ENCODE data around the gene ATG5.

- TF ChIP-seq HNRNPLL (IDR thresholded peaks at IDR 0.05; ENCODE audit: low read depth, low read length, poor library complexity, severe bottlenecking) (no peak), MAFK (IDR thresholded peaks at IDR 0.05; ENCODE audit: low read length) (no peak), U2AF1 (optimal IDR thresholded peaks at IDR 0.05; ENCODE audit: low read depth, low read length) (no peak), ZNF124 (CRISPR knock-in tag; IDR thresholded peaks at IDR 0.05) (no peak), MXI1 (IDR thresholded peaks at IDR 0.05; ENCODE audit: low read depth, low read length) (no peak), RBM14 (IDR thresholded peaks at IDR 0.05; ENCODE audit: borderline replicate concordance, insufficient read depth, low read depth, low read length) (no peak)
These were observed 47.4 kb upstream of the ATG5 start for GRCh38 chr6:106372838-106373501.

Measured in K562 (cell line).